ENCODE data around the gene TBX18.

Gene TBX18

DNA sequence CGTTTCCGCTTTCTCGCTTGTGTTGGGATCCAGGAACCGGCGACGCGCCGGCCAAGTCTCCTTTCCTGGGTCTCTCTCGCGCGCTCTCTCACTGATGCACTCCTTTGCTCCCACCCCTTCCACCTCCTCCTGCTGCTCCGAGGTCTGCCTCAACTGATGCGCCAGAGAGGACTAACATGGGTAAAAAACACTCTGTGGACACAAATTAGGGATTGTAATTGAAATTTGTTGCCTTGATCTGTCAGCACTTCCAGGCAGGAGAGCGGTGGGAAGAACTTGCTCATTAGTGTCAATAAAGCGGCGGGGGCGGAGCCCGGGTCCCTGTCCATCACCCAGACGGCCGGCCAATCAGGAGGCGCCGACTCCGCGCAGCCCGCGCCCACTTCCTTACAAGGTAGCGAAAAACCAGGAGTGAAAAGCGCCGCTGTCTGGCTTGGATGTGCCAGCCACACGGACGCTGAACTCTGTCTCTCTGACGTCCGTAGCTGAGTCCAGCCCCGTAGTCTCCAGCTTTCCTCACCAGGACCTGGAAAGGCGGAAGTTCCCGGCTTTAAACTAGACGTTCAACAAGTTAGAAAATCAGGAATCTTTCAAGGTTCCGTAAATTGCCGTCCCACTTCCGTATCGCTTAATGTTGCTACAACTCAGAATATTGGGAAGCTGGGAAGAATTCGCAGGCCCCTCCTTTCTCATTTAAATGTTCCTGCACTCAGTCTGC is at the start of gene TBX18:
Gene TBX18, minus strand, starts transcription at position 267 of the 718 bp plus-strand sequence. CDS start 417 bp downstream, outside the sequence.
- no peak for DNase-seq

DNA sequence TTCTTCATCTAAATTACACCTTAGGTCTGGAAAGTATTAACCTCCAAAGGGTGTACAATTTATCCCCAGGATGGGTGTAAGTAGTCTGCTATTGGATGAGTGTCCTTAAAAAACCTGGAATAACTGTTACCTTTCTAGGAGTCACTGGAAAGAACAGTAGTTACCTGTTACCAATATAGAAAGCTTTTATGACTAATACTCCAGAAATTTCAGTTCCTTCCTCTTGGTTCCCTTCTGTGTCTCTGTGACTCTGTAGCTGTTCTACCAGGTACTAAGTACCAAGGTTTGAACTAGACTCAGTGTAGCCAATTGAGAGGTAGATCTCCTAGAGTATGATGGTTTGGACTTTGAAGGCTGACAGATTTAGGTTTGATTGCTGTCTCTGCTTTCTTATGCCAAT is 47.0 kb upstream of the TBX18 start:
- DNase-seq = no peak

DNA sequence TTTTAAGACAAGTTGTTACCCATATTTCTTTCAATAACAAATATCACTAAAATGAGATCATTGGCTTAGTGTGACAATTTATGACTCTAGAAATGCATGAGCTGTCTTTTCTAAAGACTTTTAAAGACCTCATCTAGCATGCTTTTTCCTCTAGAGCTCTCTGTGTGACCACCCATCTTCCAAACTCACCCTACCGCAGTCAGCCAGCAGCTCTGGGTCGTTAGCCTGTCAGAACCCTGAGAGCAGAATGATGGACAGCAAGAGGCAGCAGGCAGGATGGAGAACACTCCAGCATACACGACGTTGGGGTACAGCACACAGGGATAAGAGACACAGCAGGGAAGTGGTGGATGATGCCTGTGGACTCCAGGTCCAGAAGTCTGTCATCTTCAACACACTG is 45.1 kb upstream of the TBX18 start:
- no peak for DNase-seq

DNA sequence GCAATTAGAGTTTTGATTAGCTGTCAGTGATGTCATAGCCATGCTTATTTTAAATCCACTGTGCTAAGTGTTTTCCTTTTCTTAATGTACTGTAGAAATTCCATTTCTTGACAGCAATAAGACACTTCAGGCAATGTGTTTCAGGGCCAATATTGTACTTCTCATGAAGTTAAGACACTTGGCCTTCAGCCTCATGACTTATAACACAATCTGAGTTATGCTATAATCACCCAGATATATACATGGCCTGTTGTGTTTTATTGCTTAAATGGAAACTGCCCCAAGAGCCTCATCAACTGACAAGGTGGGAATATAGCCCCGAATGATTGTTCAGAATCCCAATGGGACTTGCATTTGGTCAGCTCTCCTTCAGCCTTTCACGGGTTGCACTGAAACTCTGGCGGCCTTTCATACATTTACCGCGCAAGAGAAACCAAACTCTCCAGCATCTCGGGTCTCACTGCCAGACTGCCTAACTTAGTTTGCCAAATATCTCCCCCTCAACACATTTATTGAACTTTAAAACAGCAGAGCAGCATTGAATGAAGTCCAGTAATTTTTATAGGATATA is 44.2 kb upstream of the TBX18 start:
- no peak for DNase-seq

DNA sequence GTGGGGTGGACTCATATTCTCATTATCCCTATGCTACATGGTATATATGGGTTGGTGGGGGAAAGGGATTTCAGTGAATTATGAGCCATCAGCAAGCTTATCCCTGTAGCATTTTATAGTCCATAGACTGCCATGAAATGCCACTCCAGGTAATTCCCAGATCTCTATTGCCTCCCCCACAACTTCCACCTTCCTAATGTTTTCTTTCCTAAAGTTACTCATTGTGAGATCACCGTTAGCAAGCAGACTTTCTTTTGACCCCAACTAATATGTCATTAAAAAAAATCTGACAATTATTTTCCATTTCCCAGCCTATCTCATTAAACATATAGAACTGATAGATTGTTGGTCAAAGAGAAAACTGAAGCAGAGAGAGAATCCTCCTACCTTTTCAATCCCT is 40.7 kb upstream of the TBX18 start:
- no peak for DNase-seq

DNA sequence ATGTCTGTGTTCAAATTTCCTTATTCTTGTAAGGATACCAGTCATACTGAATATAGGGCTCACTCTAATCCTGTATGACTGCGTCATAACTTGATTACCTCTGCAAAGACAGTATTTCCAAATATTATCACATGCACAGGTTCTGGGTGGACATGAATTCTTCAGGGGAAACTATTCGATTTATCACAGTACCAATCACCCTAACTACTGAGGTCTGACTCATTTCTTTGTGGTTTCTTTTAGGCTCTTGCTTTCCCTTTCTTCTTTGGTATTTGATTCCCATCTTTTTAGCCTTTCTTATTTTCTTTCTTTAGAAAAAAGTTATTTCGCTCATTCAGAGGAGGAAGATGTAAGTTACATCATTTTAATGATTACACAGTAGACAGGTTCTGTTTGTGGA is 40.3 kb upstream of the TBX18 start:
- no peak for DNase-seq

DNA sequence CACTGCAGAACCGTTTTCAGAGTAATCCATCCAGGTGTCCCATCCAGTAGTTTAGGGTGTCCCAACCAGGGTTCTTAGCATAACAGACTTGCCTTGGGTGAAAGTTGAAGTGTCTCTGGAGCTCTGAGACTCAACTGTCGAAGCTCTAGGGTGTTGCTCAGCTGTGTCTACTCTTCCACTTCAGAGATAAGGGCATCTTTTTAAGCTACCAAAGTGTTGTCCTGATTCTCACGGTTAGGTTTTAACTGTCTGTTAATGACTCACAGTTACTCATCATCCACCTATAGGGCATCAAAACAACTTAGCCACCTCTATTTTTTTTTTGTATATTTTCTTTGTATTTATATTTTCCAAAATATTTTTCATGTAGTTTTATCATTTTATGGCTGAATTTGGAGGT is 36.9 kb upstream of the TBX18 start:
- DNase-seq = no peak

DNA sequence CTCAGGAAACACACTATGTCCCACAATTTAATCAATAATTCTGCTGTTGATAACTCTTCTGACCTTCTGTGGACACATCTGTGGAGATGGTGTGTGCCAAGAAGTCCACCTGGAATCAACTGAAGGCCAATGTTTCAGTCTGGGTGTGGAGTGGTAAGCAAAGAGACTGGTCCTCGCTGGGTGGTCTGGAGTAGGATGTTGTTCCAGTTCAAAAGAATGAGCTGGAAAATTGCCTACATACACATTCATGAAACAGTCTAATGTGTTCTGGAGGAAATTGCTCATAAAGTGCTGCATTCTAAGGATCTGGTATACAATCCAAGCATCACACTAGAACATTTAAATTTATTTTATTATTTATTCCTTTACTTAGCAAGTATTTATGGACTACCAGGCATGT is 33.9 kb upstream of the TBX18 start:
- no peak for DNase-seq

DNA sequence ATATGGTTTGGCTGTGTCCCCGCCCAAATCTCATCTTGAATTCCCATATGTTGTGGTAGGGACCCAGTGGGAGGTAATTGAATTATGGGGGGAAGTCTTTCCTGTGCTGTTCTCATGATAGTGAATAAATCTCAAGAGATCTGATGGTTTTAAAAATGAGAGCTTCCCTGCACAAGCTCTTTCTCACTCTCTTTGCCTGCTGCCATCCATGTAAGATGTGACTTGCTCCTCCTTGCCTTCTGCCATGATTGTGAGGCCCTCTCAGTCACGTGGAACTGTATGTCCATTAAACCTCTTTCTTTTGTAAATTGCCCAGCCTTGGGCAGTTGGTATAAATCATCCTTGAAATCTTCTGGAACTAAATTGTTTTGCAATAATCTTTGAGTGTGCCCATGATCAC is 31.9 kb upstream of the TBX18 start:
- DNase-seq = no peak

DNA sequence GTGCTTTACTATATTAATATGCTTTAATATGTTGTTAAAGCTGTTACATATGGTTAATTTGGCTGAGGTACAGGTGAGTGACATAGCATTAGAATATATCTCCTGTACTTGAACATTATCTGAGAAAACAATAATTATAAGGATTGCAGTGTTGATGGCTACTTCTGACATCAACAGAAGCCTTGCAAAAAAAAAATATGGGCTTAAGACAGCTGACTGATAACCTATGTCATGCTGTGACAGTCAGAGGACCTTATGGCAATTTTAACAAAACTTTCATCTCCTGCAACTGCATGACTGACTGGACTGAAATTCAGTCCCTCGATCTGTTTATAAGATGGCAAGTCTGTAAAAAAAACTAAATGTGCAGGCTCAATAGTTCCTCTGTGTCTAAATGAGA is 27.5 kb upstream of the TBX18 start:
- DNase-seq = no peak

DNA sequence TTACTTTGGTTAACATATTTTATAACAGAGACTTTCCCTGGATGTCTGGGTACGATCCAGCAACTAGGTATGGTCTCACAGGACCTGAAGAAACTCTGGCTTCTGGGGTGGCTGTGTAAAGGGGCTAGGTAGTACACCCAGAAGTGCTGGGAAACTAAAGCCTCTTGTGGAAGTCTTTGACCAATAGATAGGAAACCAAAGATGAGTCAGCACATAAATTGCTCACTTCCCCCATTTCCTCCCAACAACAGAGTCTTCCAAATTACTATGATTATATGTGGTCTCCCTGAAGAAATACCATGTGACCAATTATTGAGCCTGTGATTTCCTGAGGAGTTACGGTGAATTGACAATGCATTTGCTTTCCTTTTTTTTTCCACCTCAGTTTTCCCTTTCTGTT is 26.8 kb upstream of the TBX18 start:
- DNase-seq = no peak

DNA sequence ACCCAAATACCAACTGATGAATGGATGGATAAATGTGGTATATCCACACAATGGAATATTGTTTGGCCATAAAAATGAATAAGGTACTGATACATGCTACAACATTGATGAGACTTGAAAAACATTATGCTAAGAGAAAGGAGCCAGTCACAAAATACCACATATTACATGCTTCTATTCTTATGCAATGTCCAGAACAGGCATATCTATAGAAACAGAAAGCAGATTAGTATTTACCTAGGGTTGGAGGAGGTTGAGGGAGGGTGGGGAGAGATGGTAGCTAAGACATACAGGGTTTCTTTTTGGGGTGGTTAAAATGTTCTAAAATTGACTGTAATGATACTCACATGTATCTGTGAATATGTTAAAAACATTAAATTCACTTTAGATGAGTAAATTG is 24.8 kb upstream of the TBX18 start:
- DNase-seq = no peak

DNA sequence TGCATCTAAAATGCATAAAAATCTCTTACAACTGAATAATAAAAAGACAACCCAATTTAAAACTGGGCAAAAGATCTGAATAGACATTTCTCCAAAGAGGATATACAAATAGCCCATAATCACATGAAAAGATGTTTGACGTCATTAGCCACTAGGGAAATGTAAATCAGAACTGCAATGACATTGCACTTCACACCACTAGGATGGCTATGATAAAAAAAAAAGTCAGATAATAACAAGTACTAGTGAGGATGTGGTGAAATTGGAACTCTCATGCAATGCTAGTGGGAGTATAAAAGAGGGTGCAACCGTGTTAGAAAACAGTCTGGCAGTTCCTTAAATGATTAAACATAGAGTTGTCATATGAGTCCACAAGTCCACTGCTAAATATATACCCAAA is 24.3 kb upstream of the TBX18 start:
- DNase-seq = no peak

DNA sequence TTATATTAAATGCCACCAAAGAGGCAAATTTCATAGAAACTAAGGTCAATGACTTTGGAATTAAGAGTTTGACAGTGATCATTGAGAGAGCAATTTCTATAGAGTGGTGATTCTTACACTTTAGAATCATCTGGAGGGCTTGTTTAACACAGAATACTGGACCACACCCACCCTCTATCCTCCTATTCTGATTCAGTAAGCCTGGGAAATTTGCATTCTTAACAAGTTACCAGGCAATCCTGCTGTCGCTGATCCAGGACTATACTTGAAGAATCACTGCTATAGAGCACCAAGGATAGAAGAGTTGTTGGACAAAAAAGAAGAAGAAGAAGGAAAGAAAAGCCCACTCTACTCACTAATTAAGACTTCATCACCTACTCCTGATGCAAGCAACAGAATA is 21.3 kb upstream of the TBX18 start:
- DNase-seq = no peak

DNA sequence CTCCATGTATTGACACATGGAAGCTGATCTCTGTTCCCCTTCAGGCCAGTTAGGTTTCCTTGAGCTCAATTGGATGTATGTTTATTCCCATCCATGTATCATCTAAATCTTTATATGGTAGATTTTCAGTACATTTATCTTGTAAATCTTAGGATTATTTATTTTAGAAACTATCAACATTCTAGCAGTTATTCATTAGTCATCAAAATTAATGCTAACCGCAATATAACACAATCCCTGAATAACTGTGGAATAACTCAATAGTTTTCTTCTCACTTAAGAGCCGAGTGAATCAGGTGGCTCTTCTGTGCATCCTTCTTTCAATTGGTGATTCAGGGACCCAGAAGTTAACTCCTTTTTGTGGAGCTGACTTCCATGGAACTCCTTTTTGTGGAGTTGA is 15.5 kb upstream of the TBX18 start:
- DNase-seq = no peak

DNA sequence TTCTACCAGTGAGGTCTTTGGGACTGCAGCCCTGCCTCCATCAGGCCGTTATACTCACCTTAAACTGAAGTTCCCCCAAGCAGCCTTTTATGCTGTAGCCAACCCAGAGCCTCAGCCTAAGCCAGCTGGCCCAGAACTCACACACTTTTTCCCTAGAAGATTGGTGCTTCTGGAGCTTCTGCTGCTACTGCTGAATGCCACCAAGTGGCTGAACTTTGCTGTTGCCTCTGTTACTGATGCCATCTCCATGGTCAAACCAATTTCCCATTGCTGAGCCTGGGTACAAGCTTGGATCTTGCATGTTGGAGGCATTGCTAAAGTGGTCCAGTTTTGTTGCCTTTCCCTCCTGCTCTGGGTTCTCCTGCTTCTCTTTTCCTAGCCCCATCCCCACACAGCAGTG is 15.0 kb upstream of the TBX18 start:
- DNase-seq = no peak

DNA sequence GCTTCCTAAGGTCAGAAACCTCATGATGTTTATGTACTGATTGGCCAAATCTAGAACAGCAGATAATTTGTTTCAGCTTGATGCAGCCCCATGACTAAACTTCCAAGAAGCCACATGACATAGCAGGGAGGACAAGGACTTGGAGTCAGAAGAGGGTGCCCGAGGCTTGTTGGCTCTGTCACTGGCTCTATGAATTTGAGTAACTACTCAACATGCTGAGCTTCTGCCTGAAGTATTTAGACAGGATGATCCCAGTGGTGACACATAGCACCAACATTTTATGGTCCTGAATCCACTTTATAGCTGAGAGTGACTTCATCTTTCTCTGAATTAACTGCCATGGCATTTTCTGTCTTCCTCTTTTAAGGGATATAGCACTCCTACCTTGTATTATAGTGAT is 13.5 kb upstream of the TBX18 start:
- DNase-seq = no peak

DNA sequence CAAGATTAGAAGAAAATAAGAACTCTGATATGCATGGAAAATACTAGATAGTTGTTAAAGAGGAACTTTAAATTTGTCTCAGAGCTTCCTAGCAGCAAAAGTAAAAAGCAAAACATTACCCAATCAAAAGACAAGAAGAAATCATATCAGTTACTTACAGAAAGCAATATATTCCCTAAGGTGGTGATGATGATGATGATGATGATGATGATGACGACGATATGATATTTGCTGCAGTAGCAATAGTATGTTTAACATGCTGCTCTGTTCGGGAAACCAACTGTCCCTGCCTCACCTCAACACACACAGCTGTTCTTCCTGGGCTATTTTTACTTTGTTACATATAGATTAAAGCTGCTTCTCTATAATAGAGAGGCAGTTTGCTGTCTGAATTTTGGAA is 12.0 kb upstream of the TBX18 start:
- DNase-seq = no peak

DNA sequence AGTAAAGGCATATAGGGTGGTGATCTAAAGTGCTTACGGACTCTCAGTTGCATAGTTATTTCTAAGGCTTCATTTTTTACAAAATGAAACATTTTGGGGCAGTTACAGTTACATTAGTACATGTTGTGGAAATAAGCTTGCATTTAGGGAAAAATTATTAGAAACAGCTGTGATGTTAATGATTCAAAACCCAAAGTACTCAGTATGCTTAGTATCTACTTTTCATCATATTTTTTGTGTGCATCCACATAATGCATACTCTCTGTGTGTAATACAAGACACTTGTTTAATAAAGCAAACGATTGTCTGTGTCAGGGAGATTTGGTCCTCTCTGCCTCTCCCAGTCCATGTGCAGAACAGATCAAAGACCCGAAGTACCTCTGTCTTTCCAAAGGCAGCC is 11.4 kb upstream of the TBX18 start:
- DNase-seq = no peak

DNA sequence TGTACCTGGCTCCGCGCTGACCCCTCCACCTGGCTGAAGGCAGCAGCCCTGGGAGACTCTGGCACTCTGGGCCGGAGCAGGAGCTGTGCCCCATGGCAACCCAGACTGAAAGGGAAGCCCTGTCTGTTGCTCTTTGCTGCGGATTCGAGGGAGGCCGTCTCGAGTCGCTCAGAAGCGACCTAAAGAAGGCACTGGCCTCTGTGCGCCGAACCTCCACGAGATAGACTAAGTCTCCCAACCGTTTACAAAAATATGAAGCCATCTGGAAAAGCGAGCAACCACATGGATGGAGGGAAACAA is 10.5 kb upstream of the TBX18 start:
- DNase-seq = no peak

DNA sequence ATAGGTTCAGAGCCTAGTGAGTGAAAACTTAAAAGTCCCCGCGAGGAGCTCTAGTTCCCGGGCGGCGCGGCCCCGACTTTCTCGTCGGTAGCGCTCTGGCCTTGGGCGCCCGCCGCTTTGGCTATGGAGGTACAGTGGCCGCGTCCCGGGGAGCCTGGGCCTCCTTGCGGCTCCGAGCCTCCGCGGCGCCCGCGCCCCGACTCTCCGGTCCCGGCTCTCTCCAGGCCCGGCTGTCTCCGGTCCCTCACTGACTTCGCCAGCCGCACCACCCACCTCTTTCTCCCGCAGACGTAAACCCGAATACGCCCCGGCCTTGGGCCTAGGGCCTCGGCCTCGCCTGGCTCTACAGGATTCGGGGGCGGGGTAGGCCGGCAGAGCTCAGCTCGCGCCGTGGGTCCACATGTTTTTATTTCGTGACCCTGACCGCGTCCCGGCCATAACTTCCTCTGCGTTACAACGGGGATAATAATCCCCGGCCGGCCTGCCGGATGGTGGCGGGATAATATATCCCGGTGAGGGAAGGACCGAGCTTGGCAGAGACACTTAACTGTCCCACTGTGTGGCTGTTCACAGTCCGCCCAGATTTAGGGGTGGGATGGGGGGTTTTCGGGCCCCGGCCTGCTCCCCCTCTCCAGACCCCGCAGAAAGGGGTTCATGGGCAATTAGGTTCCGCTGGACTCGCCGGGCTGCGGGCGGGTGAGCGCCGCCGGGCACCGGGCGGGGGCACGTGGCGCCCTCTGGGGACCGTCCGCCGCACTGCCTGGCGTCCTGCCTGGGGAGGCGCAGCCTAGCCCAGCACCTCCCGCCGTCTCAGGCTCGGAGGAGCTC is 10.0 kb upstream of the TBX18 start:
- DNase-seq = no peak

DNA sequence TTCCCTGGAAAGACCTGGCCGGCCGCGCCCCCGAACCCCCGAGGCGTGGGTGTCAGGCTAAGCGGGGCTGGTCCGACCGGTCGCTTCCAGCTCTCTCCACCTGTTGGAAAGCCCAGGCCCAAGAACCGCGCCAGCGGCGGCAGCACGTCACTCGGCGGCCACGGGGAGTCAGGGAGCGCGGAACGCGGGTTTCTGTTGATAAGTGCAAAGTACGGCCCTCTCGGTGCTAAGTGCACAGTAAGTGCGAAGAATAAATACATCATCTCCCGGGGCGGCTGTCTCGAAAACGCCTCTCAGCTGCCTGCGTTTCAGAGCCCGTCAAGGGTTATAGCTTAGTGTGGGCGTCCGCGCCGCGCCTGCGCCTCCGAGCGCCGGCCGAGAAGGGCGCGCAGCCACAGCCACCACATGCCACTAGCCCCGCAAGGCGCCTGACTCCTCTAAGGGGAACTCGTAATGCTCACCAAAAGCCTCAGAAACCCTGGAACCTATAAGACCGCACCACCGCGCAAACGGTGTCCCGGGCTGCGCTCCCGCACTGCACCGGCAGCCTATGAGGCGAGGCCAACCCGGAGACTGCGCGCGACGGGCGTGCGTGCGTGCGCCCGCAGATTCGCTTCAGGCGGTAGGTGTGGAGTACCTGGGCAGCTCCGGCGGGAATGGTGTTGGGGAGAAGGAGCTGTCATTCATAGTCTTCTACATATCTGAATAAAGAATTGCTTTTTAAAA is 9.2 kb upstream of the TBX18 start:
- DNase-seq = no peak

DNA sequence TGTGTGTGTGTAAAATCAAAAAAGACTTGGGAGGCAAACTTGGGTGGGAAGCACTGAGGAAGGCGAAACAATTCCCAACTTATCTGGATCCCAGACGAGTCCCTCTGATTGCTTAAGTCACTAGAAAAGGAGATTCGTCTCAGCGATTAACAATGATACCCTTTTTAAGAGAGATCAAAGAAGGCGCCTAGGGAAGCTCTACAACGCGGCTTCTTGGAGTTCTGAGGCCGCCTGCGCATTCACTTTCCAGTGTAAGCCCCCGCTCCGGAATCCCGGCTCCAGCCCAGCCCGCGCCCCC is 8.7 kb upstream of the TBX18 start:
- no peak for DNase-seq
